Measurements from ENCODE around the gene KLHL5.

- no peak for TF ChIP-seq CTCF (IDR thresholded peaks at IDR 0.05; ENCODE audit: low read depth, low read length, missing input control)
- no peak for TF ChIP-seq TAF1 (conservative IDR thresholded peaks at IDR 0.05)
- no peak for TF ChIP-seq EGR1 (IDR thresholded peaks at IDR 0.05; ENCODE audit: low read depth in 2 of 2)
- TF ChIP-seq FOXA2 (IDR thresholded peaks at IDR 0.05): no peak
- no peak for TF ChIP-seq MAX (IDR thresholded peaks at IDR 0.05)
- TF ChIP-seq RAD21 (IDR thresholded peaks at IDR 0.05): no peak
- no peak for TF ChIP-seq JUND (IDR thresholded peaks at IDR 0.05)
- no peak for TF ChIP-seq ZBTB33 (IDR thresholded peaks at IDR 0.05)
- no peak for TF ChIP-seq SP1 (IDR thresholded peaks at IDR 0.05)
- TF ChIP-seq FOXA1 (IDR thresholded peaks at IDR 0.05): no peak
- no peak for TF ChIP-seq ATF3 (IDR thresholded peaks at IDR 0.05)
Observed at GRCh38 chr4:39054497-39054896, 7.5 kb upstream of the KLHL5 start.
